HUES64 (cell line): ENCODE data around the gene RASIP1.

Source experiments
- H3K27ac ChIP-seq: 2 replicates; pipeline ENCODE4 v1.7.0; 2013; ENCODE audit warnings: low read depth, low read length, inconsistent platforms
- H3K27me3 ChIP-seq: 2 replicates; pipeline ENCODE4 v1.6.1; 2013; ENCODE audit warnings: mild to moderate bottlenecking, low read length; ENCODE audit not compliant: insufficient read depth
- H3K36me3 ChIP-seq: 2 replicates; pipeline ENCODE4 v1.6.1; 2013; ENCODE audit warnings: mild to moderate bottlenecking, low read length; ENCODE audit not compliant: insufficient read depth
- H3K4me1 ChIP-seq: 2 replicates; pipeline ENCODE4 v1.6.1; 2013; ENCODE audit warnings: mild to moderate bottlenecking, low read length, moderate library complexity; ENCODE audit not compliant: insufficient read depth
- H3K4me3 ChIP-seq: 2 replicates; pipeline ENCODE4 v1.5.1; 2013; ENCODE audit warnings: mild to moderate bottlenecking, low read length, moderate library complexity
- H3K9ac ChIP-seq: 2 replicates; pipeline ENCODE4 v1.6.1; 2013; ENCODE audit warnings: mild to moderate bottlenecking, low read depth, low read length
- H3K9me3 ChIP-seq: 2 replicates; pipeline ENCODE4 v1.6.1; 2013; ENCODE audit warnings: low read depth, low read length; ENCODE audit not compliant: insufficient read depth
- WGBS: fragments of 150-250, 120-280 bp; methylation state at CpG from one replicate; pipeline ENCODE4 v1.1.7; 2013; ENCODE audit warnings: missing lambda C conversion rate; 5-methylcytosine and 5-hydroxymethylcytosine counted together

Gene RASIP1

GRCh38 chr19:48714759-48715675 lies 25.4 kb downstream of the RASIP1 start:
- no peaks in the 10 kb centered on the region for H3K36me3 ChIP-seq
- H3K9me3 ChIP-seq: no peaks in the 10 kb centered on the region
- peak overlapping the region; percentile 60 for H3K4me3 ChIP-seq
- peak overlapping the region; percentile 32; the same call in 1 of the 2 replicates for H3K27ac ChIP-seq
- H3K27me3 ChIP-seq: no peaks in the 10 kb centered on the region
- H3K9ac ChIP-seq: peak overlapping the region; percentile 62
- peaks cover 27% of the 10 kb centered on the region for H3K4me1 ChIP-seq
- 81% methylated on average over 26 of the region's 26 CpGs for WGBS

GRCh38 chr19:48713864-48714755 lies 26.3 kb downstream of the RASIP1 start:
- Histone ChIP-seq H3K27ac (peak overlapping the region; percentile 32; the same call in 1 of the 2 replicates), H3K36me3 (no peaks in the 10 kb centered on the region), H3K4me1 (peaks cover 23% of the 10 kb centered on the region), H3K9ac (peak overlapping the region; percentile 62), H3K9me3 (no peaks in the 10 kb centered on the region), H3K4me3 (peak overlapping the region; percentile 85), H3K27me3 (no peaks in the 10 kb centered on the region)
- WGBS: under 1% methylated on average over 67 of the region's 67 CpGs

- Histone ChIP-seq H3K27ac (no peak overlapping the region), H3K9ac (peak overlapping the region; percentile 50), H3K4me3 (peak overlapping the region; percentile 85), H3K9me3 (no peaks in the 10 kb centered on the region), H3K27me3 (no peaks in the 10 kb centered on the region), H3K4me1 (peaks cover 23% of the 10 kb centered on the region), H3K36me3 (no peaks in the 10 kb centered on the region)
- 3% methylated on average over 23 of the region's 25 CpGs for WGBS
These were observed 27.2 kb downstream of the RASIP1 start for GRCh38 chr19:48713041-48713863.

GRCh38 chr19:48711106-48711662 lies 29.2 kb downstream of the RASIP1 start:
- no peaks in the 10 kb centered on the region for H3K9me3 ChIP-seq
- H3K36me3 ChIP-seq: no peaks in the 10 kb centered on the region
- H3K4me3 ChIP-seq: no peak overlapping the region
- no peak overlapping the region for H3K27ac ChIP-seq
- no peaks in the 10 kb centered on the region for H3K27me3 ChIP-seq
- H3K9ac ChIP-seq: no peak overlapping the region
- H3K4me1 ChIP-seq: peaks cover 17% of the 10 kb centered on the region
- WGBS: 91% methylated on average over 4 of the region's 4 CpGs

- Histone ChIP-seq H3K9me3 (no peaks in the 10 kb centered on the region), H3K9ac (no peak overlapping the region), H3K4me3 (no peak overlapping the region), H3K27ac (no peak overlapping the region), H3K4me1 (peaks cover 9% of the 10 kb centered on the region; the same call in 1 of the 2 replicates), H3K27me3 (no peaks in the 10 kb centered on the region), H3K36me3 (peaks cover 4% of the 10 kb centered on the region; the same call in 1 of the 2 replicates)
- 55% methylated on average over 11 of the region's 11 CpGs for WGBS
These were observed 31.9 kb downstream of the RASIP1 start for GRCh38 chr19:48708471-48708870.

GRCh38 chr19:48705431-48705830 lies 35.0 kb downstream of the RASIP1 start:
- Histone ChIP-seq H3K4me3 (no peak overlapping the region), H3K4me1 (peaks cover 6% of the 10 kb centered on the region; the same call in 1 of the 2 replicates), H3K27me3 (no peaks in the 10 kb centered on the region), H3K36me3 (peaks cover 8% of the 10 kb centered on the region; the same call in 1 of the 2 replicates), H3K27ac (no peak overlapping the region), H3K9ac (no peak overlapping the region), H3K9me3 (no peaks in the 10 kb centered on the region)
- WGBS: 73% methylated on average over 2 of the region's 2 CpGs

- no peak overlapping the region for H3K9ac ChIP-seq
- peaks cover 2% of the 10 kb centered on the region; the same call in 1 of the 2 replicates for H3K4me1 ChIP-seq
- peaks cover 8% of the 10 kb centered on the region; the same call in 1 of the 2 replicates for H3K36me3 ChIP-seq
- no peak overlapping the region for H3K4me3 ChIP-seq
- WGBS: 96% methylated on average over 23 of the region's 23 CpGs
- no peaks in the 10 kb centered on the region for H3K27me3 ChIP-seq
- no peak overlapping the region for H3K27ac ChIP-seq
- H3K9me3 ChIP-seq: no peaks in the 10 kb centered on the region
These were observed 37.1 kb downstream of the RASIP1 start for GRCh38 chr19:48703316-48703715.

- Histone ChIP-seq H3K36me3 (peaks cover 8% of the 10 kb centered on the region; the same call in 1 of the 2 replicates), H3K9me3 (no peaks in the 10 kb centered on the region), H3K9ac (no peak overlapping the region), H3K4me3 (no peak overlapping the region), H3K27me3 (no peaks in the 10 kb centered on the region), H3K27ac (no peak overlapping the region), H3K4me1 (no peaks in the 10 kb centered on the region)
- WGBS: 94% methylated on average over 13 of the region's 13 CpGs
These were observed 37.7 kb downstream of the RASIP1 start for GRCh38 chr19:48702701-48703100.

GRCh38 chr19:48698046-48698445 lies 42.4 kb downstream of the RASIP1 start:
- 88% methylated on average over 4 of the region's 4 CpGs for WGBS

More at GRCh38 chr19:48698046-48698445, 42.4 kb downstream of the RASIP1 start:
- H3K36me3 ChIP-seq: 0 out of 2 replicates have a peak, but pooled peaks cover 2% of the 10 kb centered on the region
- no peaks in the 10 kb centered on the region for H3K27me3 ChIP-seq
- no peaks in the 10 kb centered on the region for H3K9me3 ChIP-seq
- 0 out of 2 replicates have a peak, but pooled peaks cover 2% of the 10 kb centered on the region for H3K4me1 ChIP-seq
- H3K4me3 ChIP-seq: no peak overlapping the region
- H3K27ac ChIP-seq: no peak overlapping the region
- no peak overlapping the region for H3K9ac ChIP-seq
